DND-41 (cell line): ENCODE results near the gene JAKMIP1.
A peak's percentile ranks its signal among the peaks of the same experiment; 100 is the strongest.

Source experiments
- ATAC-seq: fragments of 200-7000 bp; cut with Tn5 transposase; 3 replicates; pipeline ENCODE4 v1.9.1; 2021; ENCODE audit warnings: low read depth; ENCODE audit not compliant: insufficient read depth
- DNase-seq: peaks from one replicate; pipeline ENCODE4 v3.0.0-alpha.2; 2020
- H2AFZ ChIP-seq: 2 replicates; pipeline ENCODE4 v1.6.0; 2012; ENCODE audit warnings: low read depth, low read length
- H3K27ac ChIP-seq: 2 replicates; pipeline ENCODE4 v1.5.1; 2012; ENCODE audit warnings: low read length, inconsistent platforms
- H3K27me3 ChIP-seq: fragments of 200-600 bp; sonication (generic); 2 replicates; pipeline ENCODE4 v1.6.0; 2012; ENCODE audit warnings: low read length, mild to moderate bottlenecking, inconsistent platforms; ENCODE audit not compliant: insufficient read depth, poor library complexity
- H3K36me3 ChIP-seq: 2 replicates; pipeline ENCODE4 v1.5.1; 2012; ENCODE audit warnings: low read length, inconsistent platforms; ENCODE audit not compliant: insufficient read depth
- H3K4me1 ChIP-seq: 2 replicates; pipeline ENCODE4 v1.5.1; 2012; ENCODE audit warnings: mild to moderate bottlenecking, low read length; ENCODE audit not compliant: insufficient read depth
- H3K4me2 ChIP-seq: 2 replicates; pipeline ENCODE4 v1.6.0; 2012; ENCODE audit warnings: mild to moderate bottlenecking, moderate library complexity, low read length, inconsistent platforms; ENCODE audit not compliant: insufficient read depth
- H3K4me3 ChIP-seq, 2 experiments: fragments of 200-600 bp in 1 of 2; shearing (Covaris generic) in 1 of 2; 2 replicates each; pipeline ENCODE4 v1.5.1; 2012 to 2016; ENCODE audit warnings: inconsistent platforms in 2 of 2, low read length in 2 of 2, mild to moderate bottlenecking in 2 of 2, low read depth in 1 of 2, moderate library complexity in 1 of 2
- H3K79me2 ChIP-seq: 2 replicates; pipeline ENCODE4 v1.6.0; 2012; ENCODE audit warnings: low read length, inconsistent platforms; ENCODE audit not compliant: insufficient read depth
- H3K9ac ChIP-seq: 2 replicates; pipeline ENCODE4 v1.6.0; 2012; ENCODE audit warnings: low read depth, mild to moderate bottlenecking, inconsistent platforms, low read length, moderate library complexity
- H3K9me3 ChIP-seq: 2 replicates; pipeline ENCODE4 v1.5.1; 2012; ENCODE audit warnings: low read length, moderate library complexity, mild to moderate bottlenecking, inconsistent platforms; ENCODE audit not compliant: insufficient read depth, severe bottlenecking
- H4K20me1 ChIP-seq: 2 replicates; pipeline ENCODE4 v1.6.0; 2012; ENCODE audit warnings: low read length; ENCODE audit not compliant: insufficient read depth
- EZH2 ChIP-seq: IDR thresholded peaks from 3 replicates; pipeline ENCODE4 v1.6.1; 2012; ENCODE audit warnings: borderline replicate concordance, low read depth, mild to moderate bottlenecking, moderate library complexity, low read length, inconsistent platforms; ENCODE audit not compliant: severe bottlenecking
- TF ChIP-seq, protein P1 (sequence below): IDR thresholded peaks from 2 replicates; pipeline ENCODE4 v1.5.1; 2012; ENCODE audit warnings: borderline replicate concordance, low read length, moderate library complexity, mild to moderate bottlenecking; ENCODE audit not compliant: poor library complexity, severe bottlenecking; ENCODE audit errors: extremely low read depth

Gene JAKMIP1

DNA sequence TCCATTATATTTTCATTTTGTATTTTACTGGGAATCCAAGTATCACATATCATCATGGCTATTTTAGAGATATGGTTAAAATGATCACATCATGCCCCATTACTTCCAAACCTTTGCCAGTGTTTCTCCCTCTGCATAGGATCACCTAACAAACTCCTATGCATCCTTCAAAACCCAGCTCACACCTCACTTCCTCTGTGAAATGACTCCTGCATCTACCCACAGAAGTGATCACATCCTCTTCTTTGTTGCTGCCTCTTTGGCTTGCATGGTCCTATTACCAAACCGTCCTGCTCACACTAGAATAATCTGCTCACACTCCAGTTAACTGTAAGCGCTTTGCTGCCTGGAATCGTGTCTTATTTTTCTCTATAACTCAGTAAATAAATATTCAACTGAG, 107.4 kb downstream of the JAKMIP1 start:
- Histone ChIP-seq H3K9me3 (no peaks in the 10 kb centered on the region), H3K79me2 (no peaks in the 10 kb centered on the region), H3K4me2 (no peak overlapping the region), H3K9ac (no peak overlapping the region), H4K20me1 (no peaks in the 10 kb centered on the region), H3K4me1 (peaks cover 10% of the 10 kb centered on the region), H3K27me3 (peaks cover 2% of the 10 kb centered on the region), H3K27ac (no peak overlapping the region), H3K36me3 (no peaks in the 10 kb centered on the region), H3K4me3 (no peak overlapping the region), H2AFZ (no peak overlapping the region)
- no peak for ATAC-seq
- no peak for TF ChIP-seq EZH2
- TF ChIP-seq, protein P1, sequence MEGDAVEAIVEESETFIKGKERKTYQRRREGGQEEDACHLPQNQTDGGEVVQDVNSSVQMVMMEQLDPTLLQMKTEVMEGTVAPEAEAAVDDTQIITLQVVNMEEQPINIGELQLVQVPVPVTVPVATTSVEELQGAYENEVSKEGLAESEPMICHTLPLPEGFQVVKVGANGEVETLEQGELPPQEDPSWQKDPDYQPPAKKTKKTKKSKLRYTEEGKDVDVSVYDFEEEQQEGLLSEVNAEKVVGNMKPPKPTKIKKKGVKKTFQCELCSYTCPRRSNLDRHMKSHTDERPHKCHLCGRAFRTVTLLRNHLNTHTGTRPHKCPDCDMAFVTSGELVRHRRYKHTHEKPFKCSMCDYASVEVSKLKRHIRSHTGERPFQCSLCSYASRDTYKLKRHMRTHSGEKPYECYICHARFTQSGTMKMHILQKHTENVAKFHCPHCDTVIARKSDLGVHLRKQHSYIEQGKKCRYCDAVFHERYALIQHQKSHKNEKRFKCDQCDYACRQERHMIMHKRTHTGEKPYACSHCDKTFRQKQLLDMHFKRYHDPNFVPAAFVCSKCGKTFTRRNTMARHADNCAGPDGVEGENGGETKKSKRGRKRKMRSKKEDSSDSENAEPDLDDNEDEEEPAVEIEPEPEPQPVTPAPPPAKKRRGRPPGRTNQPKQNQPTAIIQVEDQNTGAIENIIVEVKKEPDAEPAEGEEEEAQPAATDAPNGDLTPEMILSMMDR: no peak
- no peak for DNase-seq

DNA sequence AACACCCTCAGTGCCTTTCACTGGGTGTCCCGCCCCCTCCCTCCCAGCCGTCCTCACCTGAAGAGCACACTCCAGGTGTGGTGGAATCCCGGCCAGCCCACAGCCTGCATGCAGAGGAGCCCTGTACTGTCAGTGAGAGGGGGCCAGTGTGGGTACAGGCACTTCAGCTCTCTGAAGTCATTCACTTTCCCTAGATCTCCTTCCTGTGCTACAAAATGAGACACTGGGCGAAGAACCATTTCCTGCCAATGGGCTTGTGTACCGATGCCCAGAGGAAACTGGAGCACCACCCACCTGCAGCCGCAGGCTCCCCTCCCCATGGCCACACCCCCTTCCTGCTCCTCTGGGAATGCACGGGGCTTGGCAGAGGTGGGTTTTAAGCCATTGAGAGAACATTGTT, 108.2 kb downstream of the JAKMIP1 start:
- no peaks in the 10 kb centered on the region for H4K20me1 ChIP-seq
- no peak overlapping the region for H3K9ac ChIP-seq
- no peak overlapping the region for H3K4me3 ChIP-seq
- peak; percentile 72 for ATAC-seq
- TF ChIP-seq, protein P1: no peak
- no peak for TF ChIP-seq EZH2
- H3K36me3 ChIP-seq: no peaks in the 10 kb centered on the region
- H3K9me3 ChIP-seq: no peaks in the 10 kb centered on the region
- no peak overlapping the region for H3K27ac ChIP-seq
- H3K4me1 ChIP-seq: peaks cover 10% of the 10 kb centered on the region
- no peaks in the 10 kb centered on the region for H3K27me3 ChIP-seq
- peak; percentile 37 for DNase-seq
- H3K79me2 ChIP-seq: no peaks in the 10 kb centered on the region
- H2AFZ ChIP-seq: no peak overlapping the region
- H3K4me2 ChIP-seq: no peak overlapping the region

DNA sequence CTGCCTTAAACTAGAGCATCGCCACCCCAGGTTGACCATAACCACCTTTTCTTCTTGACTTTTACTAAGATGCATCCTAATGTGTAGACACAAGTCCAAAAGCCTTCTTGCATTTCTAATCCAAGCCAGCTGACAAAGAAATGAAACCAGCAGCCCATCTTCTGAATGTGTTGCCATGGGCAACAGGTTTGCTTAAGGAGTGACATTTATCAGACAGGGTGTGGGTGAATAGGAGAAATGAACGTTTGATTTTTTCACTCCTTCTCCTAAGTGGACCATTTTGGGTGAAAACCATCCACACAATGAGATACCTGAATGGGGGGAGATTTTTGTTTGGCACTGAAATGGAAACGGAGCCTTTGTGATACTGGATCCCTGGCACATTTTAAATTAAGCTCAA, 109.4 kb downstream of the JAKMIP1 start:
- Histone ChIP-seq H2AFZ (no peak overlapping the region), H3K4me3 (no peak overlapping the region), H3K9ac (no peak overlapping the region), H3K4me2 (no peak overlapping the region), H3K27me3 (peaks cover 3% of the 10 kb centered on the region), H3K4me1 (peaks cover 10% of the 10 kb centered on the region), H3K27ac (no peak overlapping the region), H4K20me1 (no peaks in the 10 kb centered on the region), H3K79me2 (no peaks in the 10 kb centered on the region), H3K9me3 (no peaks in the 10 kb centered on the region), H3K36me3 (no peaks in the 10 kb centered on the region)
- DNase-seq (no peak), ATAC-seq (no peak)
- no peak for TF ChIP-seq EZH2
- TF ChIP-seq, protein P1: no peak

DNA sequence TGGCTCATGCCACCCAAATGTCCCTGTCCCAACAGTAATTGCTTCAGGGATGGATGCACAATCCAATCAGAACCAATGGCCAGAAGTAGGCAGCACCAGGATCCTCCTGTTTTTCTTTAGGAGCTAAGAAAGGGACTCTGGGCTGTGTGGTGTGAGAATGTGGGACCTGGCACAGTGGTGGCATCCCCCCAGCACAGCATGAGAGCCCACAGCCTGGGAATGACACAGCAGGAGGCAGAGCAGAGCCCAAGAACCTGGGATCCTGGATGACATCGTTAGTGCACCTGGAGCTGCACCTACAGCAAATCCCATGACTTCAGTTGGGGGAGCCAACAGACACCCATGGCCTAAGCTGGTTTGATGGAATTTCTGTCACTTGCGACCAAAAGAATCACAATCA, 111.4 kb downstream of the JAKMIP1 start:
- H3K4me2 ChIP-seq: no peak overlapping the region
- no peak overlapping the region for H2AFZ ChIP-seq
- DNase-seq (no peak), ATAC-seq (no peak)
- no peak overlapping the region for H3K27ac ChIP-seq
- no peak overlapping the region for H3K4me3 ChIP-seq
- no peaks in the 10 kb centered on the region for H3K36me3 ChIP-seq
- H3K9ac ChIP-seq: no peak overlapping the region
- TF ChIP-seq, protein P1: no peak
- no peak for TF ChIP-seq EZH2
- H3K27me3 ChIP-seq: peaks cover 3% of the 10 kb centered on the region
- no peaks in the 10 kb centered on the region for H3K79me2 ChIP-seq
- peaks cover 10% of the 10 kb centered on the region for H3K4me1 ChIP-seq
- H4K20me1 ChIP-seq: no peaks in the 10 kb centered on the region
- no peaks in the 10 kb centered on the region for H3K9me3 ChIP-seq
